ENCODE data around the gene HYDIN.

GRCh38 chr16:71264299-71264698, 33.8 kb upstream of the HYDIN start:
- TF ChIP-seq EGR1 (IDR thresholded peaks at IDR 0.05; ENCODE audit: low read depth in 2 of 2) (no peak), TAF1 (conservative IDR thresholded peaks at IDR 0.05) (no peak), CTCF (IDR thresholded peaks at IDR 0.05; ENCODE audit: low read depth, low read length, missing input control) (no peak), JUND (IDR thresholded peaks at IDR 0.05) (no peak), ZBTB33 (IDR thresholded peaks at IDR 0.05) (no peak), MAX (IDR thresholded peaks at IDR 0.05) (no peak), RAD21 (IDR thresholded peaks at IDR 0.05) (no peak), GABPA (IDR thresholded peaks at IDR 0.05 in 1 of 2, conservative IDR thresholded peaks at IDR 0.05 in 1 of 2) (no peak)

Measured in liver (tissue), 3 donors.